HL-60 (cell line): Measurements from ENCODE around the gene OR10A6.

Source experiments
- DNase-seq, 2 experiments: peaks; one replicate each; pipeline ENCODE4 v3.0.0-alpha.2; 2010 to 2020; ENCODE audit warnings: low read depth in 1 of 2, low spot score in 1 of 2
- H3K27ac ChIP-seq: fragments of 250-450 bp; sonication (Bioruptor Pico); replicated peaks from 2 replicates; pipeline ENCODE4 v1.5.1; 2020; ENCODE audit warnings: mild to moderate bottlenecking, moderate library complexity
- H3K27me3 ChIP-seq: fragments of 250-450 bp; sonication (Bioruptor Pico); 2 replicates; pipeline ENCODE4 v1.5.1; 2021; ENCODE audit warnings: mild to moderate bottlenecking, moderate library complexity; ENCODE audit not compliant: insufficient read depth, poor library complexity, severe bottlenecking
- H3K4me3 ChIP-seq: replicated peaks from 2 replicates; pipeline ENCODE4 v1.5.1; 2011; ENCODE audit warnings: mild to moderate bottlenecking, control low read depth, low read length; ENCODE audit not compliant: insufficient read depth
- CTCF ChIP-seq: IDR thresholded peaks from one replicate; pipeline ENCODE4 v1.5.1; 2011; ENCODE audit warnings: low read length, control low read depth, inconsistent platforms; ENCODE audit not compliant: insufficient read depth
- GABPA ChIP-seq: IDR thresholded peaks from 2 replicates; pipeline ENCODE4 v1.6.1; 2012; ENCODE audit warnings: low read depth
- POLR2AphosphoS5 ChIP-seq: IDR thresholded peaks from 2 replicates; pipeline ENCODE4 v1.6.1; 2012; ENCODE audit warnings: low read depth
- SPI1 ChIP-seq: IDR thresholded peaks from 2 replicates; pipeline ENCODE4 v1.6.1; 2012; ENCODE audit warnings: low read depth, mild to moderate bottlenecking, borderline replicate concordance
- TF ChIP-seq, protein P1 (sequence below): IDR thresholded peaks from 2 replicates; pipeline ENCODE4 v1.6.1; 2012; ENCODE audit warnings: low read depth; ENCODE audit not compliant: insufficient replicate concordance

The OR10A6 gene

GRCh38 chr11:7941608-7942007 is 10.5 kb upstream of the OR10A6 start, which contains the start of gene OR10A3:
TSS of gene OR10A3 (minus strand) at chr11:7941708. CDS start at chr11:7939520, 2,188 bp downstream.
- Histone ChIP-seq H3K27me3 (no peaks in the 10 kb centered on the region), H3K27ac (no peak within 1 kb of the TSS), H3K4me3 (no peak within 1 kb of the TSS)
- no peak for TF ChIP-seq POLR2AphosphoS5
- no peak for TF ChIP-seq CTCF
- TF ChIP-seq, protein P1, sequence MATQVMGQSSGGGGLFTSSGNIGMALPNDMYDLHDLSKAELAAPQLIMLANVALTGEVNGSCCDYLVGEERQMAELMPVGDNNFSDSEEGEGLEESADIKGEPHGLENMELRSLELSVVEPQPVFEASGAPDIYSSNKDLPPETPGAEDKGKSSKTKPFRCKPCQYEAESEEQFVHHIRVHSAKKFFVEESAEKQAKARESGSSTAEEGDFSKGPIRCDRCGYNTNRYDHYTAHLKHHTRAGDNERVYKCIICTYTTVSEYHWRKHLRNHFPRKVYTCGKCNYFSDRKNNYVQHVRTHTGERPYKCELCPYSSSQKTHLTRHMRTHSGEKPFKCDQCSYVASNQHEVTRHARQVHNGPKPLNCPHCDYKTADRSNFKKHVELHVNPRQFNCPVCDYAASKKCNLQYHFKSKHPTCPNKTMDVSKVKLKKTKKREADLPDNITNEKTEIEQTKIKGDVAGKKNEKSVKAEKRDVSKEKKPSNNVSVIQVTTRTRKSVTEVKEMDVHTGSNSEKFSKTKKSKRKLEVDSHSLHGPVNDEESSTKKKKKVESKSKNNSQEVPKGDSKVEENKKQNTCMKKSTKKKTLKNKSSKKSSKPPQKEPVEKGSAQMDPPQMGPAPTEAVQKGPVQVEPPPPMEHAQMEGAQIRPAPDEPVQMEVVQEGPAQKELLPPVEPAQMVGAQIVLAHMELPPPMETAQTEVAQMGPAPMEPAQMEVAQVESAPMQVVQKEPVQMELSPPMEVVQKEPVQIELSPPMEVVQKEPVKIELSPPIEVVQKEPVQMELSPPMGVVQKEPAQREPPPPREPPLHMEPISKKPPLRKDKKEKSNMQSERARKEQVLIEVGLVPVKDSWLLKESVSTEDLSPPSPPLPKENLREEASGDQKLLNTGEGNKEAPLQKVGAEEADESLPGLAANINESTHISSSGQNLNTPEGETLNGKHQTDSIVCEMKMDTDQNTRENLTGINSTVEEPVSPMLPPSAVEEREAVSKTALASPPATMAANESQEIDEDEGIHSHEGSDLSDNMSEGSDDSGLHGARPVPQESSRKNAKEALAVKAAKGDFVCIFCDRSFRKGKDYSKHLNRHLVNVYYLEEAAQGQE: no peak
- TF ChIP-seq SPI1: no peak
- no peak for TF ChIP-seq GABPA
- no peak for DNase-seq

DNA sequence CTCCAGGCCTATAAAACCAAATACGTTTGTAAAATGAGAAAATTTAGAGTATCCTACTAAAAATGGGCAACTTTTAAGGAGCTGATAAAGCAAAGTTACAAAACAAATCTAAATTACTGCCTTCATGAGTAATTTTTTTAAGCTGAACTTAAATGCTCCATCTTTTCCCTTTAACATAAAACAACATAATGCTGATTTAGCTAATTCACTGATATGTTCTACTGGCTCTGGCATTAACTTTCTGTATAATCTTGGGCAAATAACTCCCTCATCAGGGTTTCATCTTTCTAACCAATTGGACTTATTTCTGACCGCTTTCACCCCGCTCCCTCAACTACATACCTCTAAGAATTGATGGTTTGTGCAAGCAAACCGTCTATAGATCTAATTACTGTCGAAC is 10.1 kb upstream of the OR10A6 start:
- H3K27ac ChIP-seq: no peak overlapping the region
- no peak for DNase-seq
- H3K27me3 ChIP-seq: no peaks in the 10 kb centered on the region
- TF ChIP-seq SPI1 (no peak), POLR2AphosphoS5 (no peak), CTCF (no peak), GABPA (no peak)
- TF ChIP-seq, protein P1: no peak
- no peak overlapping the region for H3K4me3 ChIP-seq

DNA sequence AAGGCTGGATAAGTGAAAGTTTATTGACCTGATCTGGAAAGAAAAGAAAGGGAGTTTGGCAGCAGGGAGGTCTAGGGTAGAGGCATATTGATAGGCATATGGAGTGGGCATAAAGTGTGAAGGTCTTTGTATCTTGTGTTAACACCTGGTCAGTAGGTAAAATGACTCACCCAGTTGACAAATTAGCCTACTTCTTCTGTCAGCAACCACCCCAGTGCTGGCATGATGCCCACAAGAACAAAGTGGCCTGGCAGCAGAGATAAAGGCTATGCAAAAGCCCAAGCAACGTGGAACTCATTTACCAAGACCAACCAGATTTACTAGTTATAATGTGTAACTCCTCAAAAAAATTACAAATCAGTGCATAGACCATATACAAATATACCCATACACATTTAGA is 5.5 kb upstream of the OR10A6 start:
- TF ChIP-seq SPI1: no peak
- TF ChIP-seq, protein P1: no peak
- H3K27me3 ChIP-seq: no peaks in the 10 kb centered on the region
- H3K27ac ChIP-seq: no peak overlapping the region
- no peak overlapping the region for H3K4me3 ChIP-seq
- no peak for DNase-seq

DNA sequence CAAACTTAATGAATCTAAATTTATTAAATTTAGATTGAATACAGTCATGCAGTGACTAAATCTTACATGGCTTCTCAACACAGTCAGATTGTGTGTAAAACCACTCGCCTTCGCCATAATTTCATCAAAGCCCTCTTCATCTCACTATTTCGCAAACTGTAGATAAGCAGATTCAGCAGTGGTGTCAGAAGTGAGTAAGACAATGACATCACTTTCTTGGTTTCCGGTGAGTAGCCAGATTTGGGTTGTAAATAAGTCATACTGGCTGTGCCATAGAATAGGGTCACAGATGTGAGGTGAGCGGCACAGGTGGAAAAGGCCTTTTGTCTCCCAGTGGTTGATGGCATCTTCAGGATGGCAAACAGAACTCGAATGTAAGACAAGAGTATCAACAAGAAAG is 3.4 kb downstream of the OR10A6 start:
- DNase-seq: no peak
- no peak overlapping the region for H3K27ac ChIP-seq
- no peak for TF ChIP-seq SPI1
- TF ChIP-seq, protein P1: no peak
- TF ChIP-seq CTCF: no peak
- TF ChIP-seq GABPA: no peak
- TF ChIP-seq POLR2AphosphoS5: no peak

More for the DNA sequence above, 3.4 kb downstream of the OR10A6 start:
- no peaks in the 10 kb centered on the region for H3K27me3 ChIP-seq
- no peak overlapping the region for H3K4me3 ChIP-seq
